HCT116 (cell line): Measurements from ENCODE around the gene ABCC11. TPM values are rescaled to one million over a fixed set of nuclear protein-coding genes. Genes with fewer than 3 reads are reported as not detected.

Experiments used
- ATAC-seq: fragments of 200-7000 bp; cut with Tn5 transposase; 2 replicates; pipeline ENCODE4 v1.9.1; 2020; ENCODE audit warnings: mild to moderate bottlenecking, moderate library complexity
- BruUV-seq: library from RNA; stranded (reverse); fragments of 400-500 nt; replicated peaks from 2 replicates; lab custom pipeline; 2021; lab: Mats Ljungman, UMichigan
- CTCF ChIA-PET: fragments of 300-600 bp; sonication (Branson Sonifier 250); formaldehyde crosslinking; loops from one replicate; lab custom pipeline; 2021; ENCODE audit warnings: antibody characterized with exemption; lab: Charles Lee
- POLR2A ChIA-PET: fragments of 300-600, 350-600 bp; sonication (Branson Sonifier 250); formaldehyde crosslinking; loops from one replicate; lab custom pipeline; 2021; ENCODE audit warnings: antibody characterized with exemption; lab: Charles Lee
- RAD21 ChIA-PET, 2 experiments: fragments of 300-600 bp; sonication (Branson Sonifier 250); formaldehyde crosslinking; loops; one replicate each; lab custom pipeline; 2023; ENCODE audit warnings: low total read pairs in 2 of 2; ENCODE audit not compliant: uncharacterized antibody in 2 of 2, unreplicated experiment in 2 of 2, low non-redundant PET in 1 of 2; lab: Charles Lee
- DNase-seq: peaks from one replicate; pipeline ENCODE4 v3.0.0-alpha.2; 2010; ENCODE audit warnings: low read depth, low spot score
- H2AFZ ChIP-seq: fragments of 200-600 bp; shearing (Covaris generic), sonication (generic); 2 replicates; pipeline ENCODE4 v1.6.1; 2017; ENCODE audit warnings: low read depth, mixed run types, mixed read lengths, antibody characterized with exemption, low read length; ENCODE audit not compliant: poor library complexity, severe bottlenecking
- H3K27ac ChIP-seq: 2 replicates; pipeline ENCODE4 v1.5.1; 2012; ENCODE audit warnings: low read depth, low read length
- H3K27me3 ChIP-seq: fragments of 200-600 bp; sonication (generic); 2 replicates; pipeline ENCODE4 v1.6.1; 2016; ENCODE audit warnings: mixed run types, low read length, mixed read lengths; ENCODE audit not compliant: insufficient read depth
- H3K36me3 ChIP-seq, 2 experiments: fragments of 200-500 bp in 1 of 2; fragments of 200-600 bp in 1 of 2; sonication (Bioruptor generic) in 1 of 2; sonication (generic) in 1 of 2; 2 replicates each; pipeline versions ENCODE4 v1.5.1 to v1.6.1; 2014 to 2016; ENCODE audit warnings: low read length in 2 of 2, inconsistent platforms in 1 of 2, mixed read lengths in 1 of 2, mixed run types in 1 of 2; ENCODE audit not compliant: insufficient read depth in 2 of 2, control insufficient read depth in 1 of 2
- H3K4me1 ChIP-seq, 2 experiments: fragments of 200-600 bp in 1 of 2; sonication (generic) in 1 of 2; 2 replicates each; pipeline versions ENCODE4 v1.5.1 to v1.6.1; 2012 to 2017; ENCODE audit warnings: low read length in 2 of 2, inconsistent platforms in 1 of 2, mild to moderate bottlenecking in 1 of 2, mixed read lengths in 1 of 2, mixed run types in 1 of 2, moderate library complexity in 1 of 2; ENCODE audit not compliant: insufficient read depth in 2 of 2, control insufficient read depth in 1 of 2
- H3K4me2 ChIP-seq: fragments of 200-600 bp; sonication (generic); 2 replicates; pipeline ENCODE4 v1.6.1; 2017; ENCODE audit warnings: mixed run types, low read length, mixed read lengths
- H3K4me3 ChIP-seq, 2 experiments: fragments of 200-600 bp in 1 of 2; sonication (generic) in 1 of 2; replicated peaks in 1 of 2; 2 replicates each; pipeline ENCODE4 v1.5.1; 2011 to 2016; ENCODE audit warnings: low read length in 2 of 2, control low read depth in 1 of 2, low read depth in 1 of 2, mild to moderate bottlenecking in 1 of 2, mixed read lengths in 1 of 2, mixed run types in 1 of 2
- H3K79me2 ChIP-seq: fragments of 200-600 bp; sonication (generic); 2 replicates; pipeline ENCODE4 v1.6.1; 2017; ENCODE audit warnings: mild to moderate bottlenecking, mixed run types, low read length, moderate library complexity, mixed read lengths; ENCODE audit not compliant: insufficient read depth
- H3K9ac ChIP-seq: fragments of 200-600 bp; sonication (generic); 2 replicates; pipeline ENCODE4 v1.6.1; 2016; ENCODE audit warnings: low read length, mixed read lengths
- H3K9me2 ChIP-seq: fragments of 200-600 bp; sonication (generic), shearing (Covaris generic); 2 replicates; pipeline ENCODE4 v1.6.1; 2017; ENCODE audit warnings: mixed run types, mild to moderate bottlenecking, moderate library complexity; ENCODE audit not compliant: insufficient read depth
- H3K9me3 ChIP-seq, 2 experiments: fragments of 200-500 bp in 1 of 2; fragments of 200-600 bp in 1 of 2; sonication (Bioruptor generic) in 1 of 2; sonication (generic) in 1 of 2; 2 replicates each; pipeline ENCODE4 v1.6.1; 2014 to 2017; ENCODE audit warnings: low read length in 2 of 2, mixed read lengths in 2 of 2, inconsistent platforms in 1 of 2, low read depth in 1 of 2, mild to moderate bottlenecking in 1 of 2, mixed run types in 1 of 2, moderate library complexity in 1 of 2; ENCODE audit not compliant: control insufficient read depth in 1 of 2, insufficient read depth in 1 of 2
- H4K20me1 ChIP-seq: fragments of 200-600 bp; sonication (generic), shearing (Covaris generic); 2 replicates; pipeline ENCODE4 v1.6.1; 2017; ENCODE audit warnings: mixed run types, mild to moderate bottlenecking, moderate library complexity; ENCODE audit not compliant: insufficient read depth
- CEBPB ChIP-seq: IDR thresholded peaks from 2 replicates; pipeline ENCODE4 v1.6.1; 2012; ENCODE audit warnings: low read depth
- EGR1 ChIP-seq: IDR thresholded peaks from 2 replicates; pipeline ENCODE4 v1.6.1; 2012; ENCODE audit warnings: low read depth
- ELF1 ChIP-seq: IDR thresholded peaks from 2 replicates; pipeline ENCODE4 v1.6.1; 2012; ENCODE audit warnings: low read depth, borderline replicate concordance
- EZH2phosphoT487 ChIP-seq: fragments of 200-600 bp; IDR thresholded peaks from 2 replicates; pipeline ENCODE4 v1.6.1; 2018; ENCODE audit warnings: antibody characterized with exemption, borderline replicate concordance
- FOSL1 ChIP-seq: IDR thresholded peaks from 2 replicates; pipeline ENCODE4 v1.6.1; 2012; ENCODE audit warnings: low read depth
- JUND ChIP-seq: IDR thresholded peaks from 2 replicates; pipeline ENCODE4 v1.6.1; 2012
- SP1 ChIP-seq: IDR thresholded peaks from 2 replicates; pipeline ENCODE4 v1.6.1; 2012; ENCODE audit warnings: low read depth
- TCF7L2 ChIP-seq: IDR thresholded peaks from 2 replicates; pipeline ENCODE4 v1.7.0; 2011; ENCODE audit warnings: borderline replicate concordance, inconsistent platforms; ENCODE audit not compliant: insufficient read depth, insufficient read length; ENCODE audit errors: extremely low read depth
- YY1 ChIP-seq: IDR thresholded peaks from 2 replicates; pipeline ENCODE4 v1.6.1; 2011; ENCODE audit warnings: low read length, low read depth, moderate library complexity, mild to moderate bottlenecking; ENCODE audit not compliant: insufficient replicate concordance; ENCODE audit errors: extremely low read depth
- ZFX ChIP-seq: fragments of 450-650 bp; IDR thresholded peaks from 2 replicates; pipeline ENCODE4 v1.6.1; 2017
- ZNF274 ChIP-seq: fragments of 200-500 bp; sonication (Bioruptor generic); IDR thresholded peaks from 2 replicates; pipeline ENCODE4 v1.6.1; 2014; ENCODE audit warnings: mild to moderate bottlenecking, low read depth, low read length, inconsistent platforms
- intact Hi-C: fragments of 100-400 bp; cut with micrococcal nuclease; formaldehyde crosslinking; loops from 2 replicates; pipeline ENCODE4 v1.10.0; 2022
- total RNA-seq: library from RNA; stranded (reverse); gene quantifications from one replicate; pipeline ENCODE4 v1.2.1, GENCODE V29; 2021; ENCODE audit not compliant: unreplicated experiment
- TF ChIP-seq, protein P1 (sequence below), 3 experiments: fragments of 200-600 bp in 1 of 3; sonication (generic) in 1 of 3; IDR thresholded peaks in 2 of 3; conservative IDR thresholded peaks in 1 of 3; 2 replicates each; pipeline ENCODE4 v1.5.1; 2012 to 2017; ENCODE audit warnings: low read depth in 2 of 3, low read length in 2 of 3, antibody characterized with exemption in 1 of 3, borderline replicate concordance in 1 of 3, control low read depth in 1 of 3, mild to moderate bottlenecking in 1 of 3, mixed read lengths in 1 of 3, mixed run types in 1 of 3, moderate library complexity in 1 of 3; ENCODE audit not compliant: insufficient read depth in 1 of 3
- TF ChIP-seq, protein P2 (sequence below): IDR thresholded peaks from 2 replicates; pipeline ENCODE4 v1.6.1; 2012

Gene ABCC11
- total RNA-seq, 1 experiment from 2014 or later, result 0.54 TPM

DNA sequence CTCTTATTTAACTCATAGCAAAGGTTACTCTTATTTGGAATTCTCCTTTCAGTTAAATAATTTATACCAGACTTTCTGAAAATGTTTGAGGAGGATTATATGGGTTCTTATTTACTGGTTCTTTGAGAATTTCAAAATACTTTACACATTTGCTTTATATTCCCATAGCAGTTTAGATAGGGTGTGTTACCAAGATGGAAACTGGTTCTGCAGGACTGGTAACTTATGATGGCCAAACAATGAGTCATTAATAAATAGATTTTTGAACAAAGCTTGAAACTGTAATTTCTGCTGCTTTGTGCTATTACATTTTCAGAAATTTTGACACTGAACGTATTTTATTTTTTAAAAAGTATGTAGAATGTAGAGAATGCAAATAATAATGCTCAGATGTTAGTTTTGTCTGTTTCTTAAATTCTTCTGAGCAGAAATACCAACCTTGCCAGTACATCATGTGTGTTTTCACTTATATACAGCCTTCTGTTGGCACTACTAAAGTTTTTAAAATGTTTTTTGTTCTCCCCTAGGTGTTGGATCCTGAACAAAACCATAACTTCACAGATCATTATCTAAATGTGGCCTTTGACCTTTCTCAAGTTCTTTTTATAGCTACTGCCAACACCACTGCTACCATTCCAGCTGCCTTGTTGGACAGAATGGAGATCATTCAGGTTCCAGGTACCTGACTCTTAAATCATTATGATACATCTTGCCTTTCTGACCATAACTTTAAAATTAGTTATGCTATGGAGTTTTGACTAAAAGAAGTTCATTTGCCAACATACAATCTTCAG is 48.3 kb upstream of the ABCC11 start:
- H4K20me1 ChIP-seq, result no peaks in the 10 kb centered on the region
- H3K9me2 ChIP-seq, result no peaks in the 10 kb centered on the region
- H3K4me1 ChIP-seq, result peaks cover 8 to 16% of the 10 kb centered on the region in 2 experiments
- no peak overlapping the region for H3K9ac ChIP-seq
- peaks cover 2 to 6% of the 10 kb centered on the region in 2 experiments; a peak in 1 of 4 replicates for H3K36me3 ChIP-seq
- CTCF ChIA-PET, result no interaction called here
- no peaks in the 10 kb centered on the region for H3K9me3 ChIP-seq
- no TSS peak for BruUV-seq
- H2AFZ ChIP-seq, result no peak overlapping the region
- H3K79me2 ChIP-seq, result no peaks in the 10 kb centered on the region
- DNase-seq (peak; percentile 12), ATAC-seq (no peak)
- POLR2A ChIA-PET, result no interaction called here
- no peaks in the 10 kb centered on the region for H3K27me3 ChIP-seq
- no peak overlapping the region for H3K4me3 ChIP-seq
- no peak overlapping the region for H3K27ac ChIP-seq
- RAD21 ChIA-PET, result no interaction called here
- peak; percentile 75 for TF ChIP-seq JUND
- peak; percentile 65 for TF ChIP-seq FOSL1
- peak; percentile 67 for TF ChIP-seq SP1
- TF ChIP-seq, protein P1, sequence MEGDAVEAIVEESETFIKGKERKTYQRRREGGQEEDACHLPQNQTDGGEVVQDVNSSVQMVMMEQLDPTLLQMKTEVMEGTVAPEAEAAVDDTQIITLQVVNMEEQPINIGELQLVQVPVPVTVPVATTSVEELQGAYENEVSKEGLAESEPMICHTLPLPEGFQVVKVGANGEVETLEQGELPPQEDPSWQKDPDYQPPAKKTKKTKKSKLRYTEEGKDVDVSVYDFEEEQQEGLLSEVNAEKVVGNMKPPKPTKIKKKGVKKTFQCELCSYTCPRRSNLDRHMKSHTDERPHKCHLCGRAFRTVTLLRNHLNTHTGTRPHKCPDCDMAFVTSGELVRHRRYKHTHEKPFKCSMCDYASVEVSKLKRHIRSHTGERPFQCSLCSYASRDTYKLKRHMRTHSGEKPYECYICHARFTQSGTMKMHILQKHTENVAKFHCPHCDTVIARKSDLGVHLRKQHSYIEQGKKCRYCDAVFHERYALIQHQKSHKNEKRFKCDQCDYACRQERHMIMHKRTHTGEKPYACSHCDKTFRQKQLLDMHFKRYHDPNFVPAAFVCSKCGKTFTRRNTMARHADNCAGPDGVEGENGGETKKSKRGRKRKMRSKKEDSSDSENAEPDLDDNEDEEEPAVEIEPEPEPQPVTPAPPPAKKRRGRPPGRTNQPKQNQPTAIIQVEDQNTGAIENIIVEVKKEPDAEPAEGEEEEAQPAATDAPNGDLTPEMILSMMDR (IDR thresholded peaks at IDR 0.05 in 2 of 3, conservative IDR thresholded peaks at IDR 0.05 in 1 of 3; ENCODE audit: borderline replicate concordance in 1 of 3, insufficient read depth in 1 of 3, low read depth in 2 of 3, low read length in 2 of 3), result no peak
- H3K4me2 ChIP-seq, result peak overlapping the region; percentile 8
- intact Hi-C loops, result no loop called here

DNA sequence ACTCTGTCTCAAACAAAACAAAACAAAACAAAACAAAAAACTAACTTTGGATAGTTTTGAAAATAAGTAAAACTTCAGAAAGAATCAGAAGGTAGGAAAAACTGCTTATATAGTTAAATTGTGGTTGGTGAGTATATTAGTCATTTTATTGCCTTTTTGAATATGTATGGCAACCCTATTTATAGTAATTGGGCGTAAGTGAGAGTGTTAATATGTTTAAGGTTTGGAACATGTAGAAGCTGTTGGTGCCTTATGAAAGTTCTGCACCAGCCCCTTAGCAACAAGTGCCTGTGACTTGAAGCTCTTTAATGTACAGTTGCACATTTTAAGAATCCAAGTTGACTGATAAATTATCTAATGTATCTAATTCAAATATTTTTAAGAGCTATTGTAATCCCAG is 47.4 kb upstream of the ABCC11 start:
- Histone ChIP-seq H3K79me2 (0 out of 2 replicates have a peak, but pooled peaks cover 4% of the 10 kb centered on the region), H2AFZ (no peak overlapping the region), H3K9me2 (no peaks in the 10 kb centered on the region), H3K4me3 (no peak overlapping the region), H3K9ac (no peak overlapping the region), H3K27me3 (no peaks in the 10 kb centered on the region), H3K27ac (no peak overlapping the region), H3K4me2 (peak overlapping the region; percentile 8; the same call in 1 of the 2 replicates), H3K9me3 (no peaks in the 10 kb centered on the region), H3K36me3 (peaks cover 2 to 11% of the 10 kb centered on the region in 2 experiments; a peak in 1 of 4 replicates), H4K20me1 (no peaks in the 10 kb centered on the region), H3K4me1 (peaks cover 8 to 16% of the 10 kb centered on the region in 2 experiments)
- ATAC-seq, result no peak
- ChIA-PET POLR2A (no interaction called here), CTCF (no interaction called here), RAD21 (no interaction called here)
- no peak for DNase-seq
- BruUV-seq, result no TSS peak
- intact Hi-C loops, result no loop called here
- TF ChIP-seq YY1, result no peak
- TF ChIP-seq SP1, result no peak
- no peak for TF ChIP-seq ZNF274
- TF ChIP-seq EGR1, result no peak
- no peak for TF ChIP-seq ZFX
- TF ChIP-seq EZH2phosphoT487, result no peak
- TF ChIP-seq CEBPB, result no peak
- TF ChIP-seq ELF1, result no peak
- TF ChIP-seq, protein P2, sequence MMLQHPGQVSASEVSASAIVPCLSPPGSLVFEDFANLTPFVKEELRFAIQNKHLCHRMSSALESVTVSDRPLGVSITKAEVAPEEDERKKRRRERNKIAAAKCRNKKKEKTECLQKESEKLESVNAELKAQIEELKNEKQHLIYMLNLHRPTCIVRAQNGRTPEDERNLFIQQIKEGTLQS, result no peak
- TF ChIP-seq, protein P1 (IDR thresholded peaks at IDR 0.05 in 2 of 3, conservative IDR thresholded peaks at IDR 0.05 in 1 of 3; ENCODE audit: borderline replicate concordance in 1 of 3, insufficient read depth in 1 of 3, low read depth in 2 of 3, low read length in 2 of 3), result no peak
- no peak for TF ChIP-seq TCF7L2
